K562 (cell line): ENCODE results near the gene BSPRY. TPM values are rescaled to one million over a fixed set of nuclear protein-coding genes. Genes with fewer than 3 reads are reported as not detected.

Experiments
- ARID1B ChIP-seq: fragments of 450-650 bp; IDR thresholded peaks from 2 replicates; pipeline ENCODE4 v1.6.1; 2016; ENCODE audit warnings: antibody characterized with exemption, mild to moderate bottlenecking, inconsistent platforms
- BCLAF1 ChIP-seq, 2 experiments: fragments of 450-650 bp in 1 of 2; IDR thresholded peaks; 2 replicates each; pipeline ENCODE4 v1.6.1; 2011 to 2017; ENCODE audit warnings: low read depth in 2 of 2, antibody characterized with exemption in 1 of 2, borderline replicate concordance in 1 of 2, low read length in 1 of 2, mild to moderate bottlenecking in 1 of 2, mixed read lengths in 1 of 2; ENCODE audit not compliant: control insufficient read depth in 1 of 2
- BDP1 ChIP-seq: IDR thresholded peaks from 3 replicates; pipeline ENCODE4 v1.6.1; 2011; ENCODE audit not compliant: insufficient read length, insufficient read depth
- CBFA2T3 ChIP-seq: fragments of 450-650 bp; IDR thresholded peaks from 2 replicates; pipeline ENCODE4 v1.6.1; 2017
- CCNT2 ChIP-seq: IDR thresholded peaks from 2 replicates; pipeline ENCODE4 v1.6.1; 2011; ENCODE audit warnings: borderline replicate concordance, low read depth, mild to moderate bottlenecking, moderate library complexity, mixed read lengths, low read length; ENCODE audit not compliant: insufficient read length; ENCODE audit errors: extremely low read depth
- CEBPG ChIP-seq, 3 experiments: fragments of 200-800 bp in 1 of 3; sonication (Bioruptor generic) in 1 of 3; sonication (generic) in 1 of 3; formaldehyde crosslinking in 1 of 3; IDR thresholded peaks in 2 of 3; conservative IDR thresholded peaks in 1 of 3; 2 replicates each; pipeline versions ENCODE4 v1.6.1 to v1.8.0; 2016 to 2022; ENCODE audit warnings: missing compliant biosample characterization in 2 of 3, missing genetic modification characterization in 2 of 3, mild to moderate bottlenecking in 1 of 3, missing genetic modification reagents in 1 of 3
- DIDO1 ChIP-seq: fragments of 450-650 bp; IDR thresholded peaks from 2 replicates; pipeline ENCODE4 v1.6.1; 2016; ENCODE audit warnings: low read depth, missing biosample characterization, missing genetic modification characterization
- EHMT2 ChIP-seq: fragments of 450-650 bp; IDR thresholded peaks from 2 replicates; pipeline ENCODE4 v1.6.1; 2018; ENCODE audit warnings: antibody characterized with exemption
- FOXO4 ChIP-seq: fragments of 450-650 bp; formaldehyde crosslinking; IDR thresholded peaks from 2 replicates; pipeline ENCODE4 v1.4.0; 2020; ENCODE audit warnings: mild to moderate bottlenecking, moderate library complexity
- HCFC1 ChIP-seq: IDR thresholded peaks from 2 replicates; pipeline ENCODE4 v1.6.1; 2012; ENCODE audit warnings: low read depth, low read length, improper control_type of control experiment
- HMGN3 ChIP-seq: IDR thresholded peaks from 2 replicates; pipeline ENCODE4 v1.6.1; 2011; ENCODE audit warnings: borderline replicate concordance, low read depth, mild to moderate bottlenecking, mixed read lengths, low read length; ENCODE audit not compliant: insufficient read length; ENCODE audit errors: extremely low read depth
- KHSRP ChIP-seq: fragments of 450-650 bp; IDR thresholded peaks from 2 replicates; pipeline ENCODE4 v1.6.1; 2017
- MLX ChIP-seq, 2 experiments: fragments of 450-650 bp in 1 of 2; sonication (generic) in 1 of 2; formaldehyde crosslinking; conservative IDR thresholded peaks; 2 replicates each; pipeline versions ENCODE4 v1.4.0 to v1.8.1; 2020 to 2022; ENCODE audit warnings: mild to moderate bottlenecking in 1 of 2, missing genetic modification reagents in 1 of 2
- RB1 ChIP-seq: fragments of 450-650 bp; IDR thresholded peaks from 2 replicates; pipeline ENCODE4 v1.6.1; 2017; ENCODE audit warnings: low read depth, mild to moderate bottlenecking
- SP1 ChIP-seq: sonication (generic); formaldehyde crosslinking; IDR thresholded peaks from 2 replicates; pipeline ENCODE4 v1.8.1; 2022; ENCODE audit warnings: mild to moderate bottlenecking, missing genetic modification reagents
- SREBF2 ChIP-seq: sonication (generic); formaldehyde crosslinking; IDR thresholded peaks from 2 replicates; pipeline ENCODE4 v1.4.0; 2020; ENCODE audit warnings: mild to moderate bottlenecking, missing genetic modification reagents
- TAF15 ChIP-seq: fragments of 200-400 bp; formaldehyde crosslinking; IDR thresholded peaks from 2 replicates; pipeline ENCODE4 v1.6.1; 2017; ENCODE audit warnings: mild to moderate bottlenecking, low read depth, low read length, moderate library complexity
- TOE1 ChIP-seq, 2 experiments: fragments of 450-650 bp in 1 of 2; sonication (generic) in 1 of 2; formaldehyde crosslinking in 1 of 2; IDR thresholded peaks; 2 replicates each; pipeline versions ENCODE4 v1.7.1 to v1.8.0; 2016 to 2022; ENCODE audit warnings: borderline replicate concordance in 2 of 2, mild to moderate bottlenecking in 2 of 2, antibody characterized with exemption in 1 of 2, inconsistent platforms in 1 of 2, low read depth in 1 of 2, missing genetic modification reagents in 1 of 2, moderate library complexity in 1 of 2
- ZBTB7A ChIP-seq: IDR thresholded peaks from 2 replicates; pipeline ENCODE4 v1.6.1; 2011; ENCODE audit warnings: low read depth, mild to moderate bottlenecking, low read length, moderate library complexity, borderline replicate concordance; ENCODE audit not compliant: control insufficient read depth
- ZNF224 ChIP-seq: sonication (generic); formaldehyde crosslinking; IDR thresholded peaks from 2 replicates; pipeline ENCODE4 v1.8.0; 2022; ENCODE audit warnings: mild to moderate bottlenecking, missing genetic modification reagents
- ZNF696 ChIP-seq: fragments of 250-450 bp; sonication (Bioruptor Pico); conservative IDR thresholded peaks from 2 replicates; pipeline ENCODE4 v1.4.0; 2020; ENCODE audit warnings: mild to moderate bottlenecking, moderate library complexity
- ZNF707 ChIP-seq: fragments of 250-450 bp; sonication (Bioruptor Pico); conservative IDR thresholded peaks from 2 replicates; pipeline ENCODE4 v1.8.0; 2022; ENCODE audit warnings: inconsistent platforms, mild to moderate bottlenecking, moderate library complexity
- polyA plus RNA-seq, 8 experiments: library from polyadenylated mRNA; depleted of rRNA in 4 of 8; stranded (reverse) in 5 of 8; unstranded in 3 of 8; fragments of >200 nt; fragmentation: Nextera tagmentation in 2 of 8; fragmentation: Illumina TruSeq in 1 of 8; extraction: Ambion mirVana in 2 of 8; extraction: Trizol in 1 of 8; gene quantifications; 2 replicates each; pipeline versions ENCODE4 v1.2.1 to v1.2.3, GENCODE V29; 2011 to 2014; ENCODE audit warnings: inconsistent platforms in 1 of 8, missing spikeins in 1 of 8
- total RNA-seq, 7 experiments: library from RNA; depleted of rRNA in 6 of 7; stranded (reverse); fragments of >200 nt in 6 of 7; fragmentation: Illumina TruSeq in 2 of 7; extraction: Trizol in 2 of 7; gene quantifications; 2 replicates each; pipeline versions ENCODE4 v1.2.1 to v1.2.3, GENCODE V29; 2011 to 2021; ENCODE audit warnings: low replicate concordance in 1 of 7

The BSPRY gene
- total and polyA plus RNA-seq, 9 of the 15 experiments (the other 6 are each of a cell fraction or from before 2014, with no cell fraction given), result 0.07 to 0.67 (median 0.18) TPM

- TF ChIP-seq ZBTB7A (peak; percentile 80; the same call in 1 of the 2 replicates), HCFC1 (peak; percentile 85), MLX (CRISPR knock-in tag; conservative IDR thresholded peaks at IDR 0.05) (no peak), SREBF2 (CRISPR knock-in tag) (peak; percentile 65; the same call in 1 of the 2 replicates), KHSRP (no peak), CEBPG (CRISPR knock-in tag; IDR thresholded peaks at IDR 0.05) (no peak), CEBPG (tag; conservative IDR thresholded peaks at IDR 0.05 in 1 of 2, IDR thresholded peaks at IDR 0.05 in 1 of 2) (no peak), TAF15 (no peak), ZNF707 (CRISPR knock-in tag) (no peak), ARID1B (no peak; the same call in 1 of the 2 replicates), ZNF696 (CRISPR knock-in tag) (no peak), CBFA2T3 (no peak), BCLAF1 (IDR thresholded peaks at IDR 0.05; ENCODE audit: borderline replicate concordance in 1 of 2, control insufficient read depth in 1 of 2, low read depth in 2 of 2, low read length in 1 of 2) (peak in 1 of 2 experiments; percentile 95; a peak in 2 of 4 replicates), BDP1 (no peak), DIDO1 (tag) (peak; percentile 92), TOE1 (IDR thresholded peaks at IDR 0.05; ENCODE audit: borderline replicate concordance) (peak; percentile 79; the same call in 1 of the 2 replicates), TOE1 (CRISPR knock-in tag; IDR thresholded peaks at IDR 0.05; ENCODE audit: borderline replicate concordance, low read depth) (no peak), ZNF224 (CRISPR knock-in tag) (no peak), CCNT2 (peak; percentile 66), SP1 (CRISPR knock-in tag) (peak; percentile 90), HMGN3 (peak; percentile 90), EHMT2 (no peak; the same call in 1 of the 2 replicates), RB1 (peak; percentile 98), FOXO4 (CRISPR knock-in tag) (no peak)
Observed at GRCh38 chr9:113340011-113340699, 9.2 kb upstream of the BSPRY start, which contains the start of gene WDR31 (continued).
